Right hindlimb (tissue), 1 donor: ENCODE results near the gene PNPLA5.
A peak's percentile ranks its signal among the peaks of the same experiment; 100 is the strongest.
"Not testable (repeated sequence)": the region's sequence is repeated elsewhere in the genome, so short reads cannot be mapped to it uniquely, and the experiment has no call there.

Experiments
- DNase-seq: peaks from one replicate; pipeline ENCODE4 v3.0.0-alpha.2; 2018

PNPLA5 gene, protein sequence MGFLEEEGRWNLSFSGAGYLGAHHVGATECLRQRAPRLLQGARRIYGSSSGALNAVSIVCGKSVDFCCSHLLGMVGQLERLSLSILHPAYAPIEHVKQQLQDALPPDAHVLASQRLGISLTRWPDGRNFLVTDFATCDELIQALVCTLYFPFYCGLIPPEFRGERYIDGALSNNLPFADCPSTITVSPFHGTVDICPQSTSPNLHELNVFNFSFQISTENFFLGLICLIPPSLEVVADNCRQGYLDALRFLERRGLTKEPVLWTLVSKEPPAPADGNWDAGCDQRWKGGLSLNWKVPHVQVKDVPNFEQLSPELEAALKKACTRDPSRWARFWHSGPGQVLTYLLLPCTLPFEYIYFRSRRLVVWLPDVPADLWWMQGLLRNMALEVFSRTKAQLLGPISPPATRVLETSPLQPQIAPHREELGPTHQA

DNA sequence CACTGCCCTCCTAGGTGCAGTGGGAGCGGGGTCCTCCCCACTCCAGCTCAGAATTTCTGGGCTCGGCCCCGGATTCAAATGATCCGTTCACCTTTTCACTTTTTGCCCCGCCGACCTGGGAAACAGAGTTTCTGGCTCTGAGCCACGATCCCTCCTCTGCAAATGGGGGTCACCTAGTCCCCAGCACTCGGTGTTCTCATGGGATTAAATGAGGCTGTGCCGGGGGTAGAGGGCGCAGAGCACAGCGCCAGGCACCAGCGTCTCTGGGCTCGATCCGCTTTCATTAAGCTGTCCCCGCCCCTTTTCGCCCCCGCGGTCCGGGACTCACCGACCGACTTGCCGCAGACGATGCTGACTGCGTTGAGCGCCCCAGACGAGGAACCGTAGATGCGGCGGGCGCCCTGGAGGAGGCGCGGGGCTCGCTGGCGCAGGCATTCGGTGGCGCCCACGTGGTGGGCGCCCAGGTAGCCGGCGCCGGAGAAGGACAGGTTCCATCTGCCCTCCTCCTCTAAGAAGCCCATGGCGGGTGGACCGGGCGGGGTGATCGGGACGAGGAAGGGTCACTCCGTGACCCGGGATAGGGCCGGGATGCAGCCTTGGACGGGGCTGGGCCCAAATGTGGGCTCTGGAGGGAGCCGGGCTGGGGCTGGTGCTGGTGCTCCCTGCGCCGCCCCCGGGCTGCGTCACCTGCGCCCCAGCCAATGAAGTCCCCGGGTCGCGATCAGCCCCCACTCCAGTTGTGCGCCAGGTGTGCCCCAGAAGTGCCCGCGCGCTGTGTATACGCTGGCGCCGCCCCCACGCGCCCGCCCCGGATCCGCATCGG lies at the start of gene PNPLA5:
TSS of gene PNPLA5 (minus strand) at position 654 of the 823 bp plus-strand sequence. CDS start at position 521, 133 bp downstream.
- peak; percentile 19 for DNase-seq

DNA sequence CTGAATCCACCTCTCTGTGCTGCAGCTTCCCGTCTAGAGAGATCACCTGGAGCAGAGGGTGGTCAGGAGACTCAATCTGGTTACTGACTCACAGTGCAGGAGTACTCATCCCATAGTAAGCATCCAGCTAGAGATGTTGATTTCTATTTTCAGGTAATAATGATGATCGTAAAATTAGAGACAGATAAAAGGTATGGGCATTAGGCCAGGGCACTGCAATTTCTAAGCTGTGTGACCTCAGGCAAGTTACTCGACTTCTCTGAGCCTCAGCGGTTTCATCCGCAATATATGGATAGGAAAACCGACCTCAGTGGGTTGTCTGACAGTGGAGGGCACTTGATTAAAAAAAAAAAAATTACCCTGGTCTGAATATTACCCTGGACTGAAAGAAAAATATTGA lies 49.6 kb upstream of the PNPLA5 start:
- no peak for DNase-seq

DNA sequence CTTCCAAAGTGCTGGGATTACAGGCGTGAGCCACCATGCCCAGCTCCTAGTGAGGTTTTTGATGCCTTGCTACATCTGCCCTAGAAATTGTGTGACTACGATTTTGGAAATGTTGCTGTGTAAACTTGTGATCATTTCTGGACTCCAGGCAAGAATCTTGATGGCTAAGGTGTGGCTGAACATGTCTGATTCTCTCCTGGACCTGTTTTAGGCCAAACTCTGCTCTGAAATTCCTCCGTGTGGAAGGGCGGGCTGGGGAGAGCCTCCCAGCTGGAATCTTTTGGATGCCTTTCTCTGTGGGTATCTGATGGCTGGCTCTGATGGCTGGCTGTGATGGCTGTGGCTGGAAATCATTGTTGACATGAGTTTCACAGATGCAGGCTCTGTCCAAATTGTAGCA lies 40.0 kb upstream of the PNPLA5 start:
- DNase-seq: no peak

DNA sequence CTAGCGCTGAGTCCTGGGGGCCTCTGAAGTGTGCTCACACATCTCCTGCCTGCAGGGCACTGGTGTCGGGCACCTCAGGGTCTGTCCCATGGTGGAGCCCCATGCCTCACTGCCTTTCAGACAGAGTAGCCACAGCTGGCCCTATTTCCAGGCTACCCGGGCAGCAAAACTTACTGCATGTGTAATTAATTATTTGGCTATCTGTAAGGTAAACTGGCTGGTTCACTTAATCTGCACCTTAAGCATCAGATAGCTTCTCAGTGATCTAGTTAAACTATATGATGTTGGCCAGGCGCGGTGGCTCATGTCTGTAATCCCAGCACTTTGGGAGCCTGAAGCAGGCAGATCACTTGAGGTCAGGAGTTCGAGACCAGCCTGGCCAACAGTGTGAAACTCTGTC lies 37.1 kb upstream of the PNPLA5 start:
- no peak for DNase-seq

DNA sequence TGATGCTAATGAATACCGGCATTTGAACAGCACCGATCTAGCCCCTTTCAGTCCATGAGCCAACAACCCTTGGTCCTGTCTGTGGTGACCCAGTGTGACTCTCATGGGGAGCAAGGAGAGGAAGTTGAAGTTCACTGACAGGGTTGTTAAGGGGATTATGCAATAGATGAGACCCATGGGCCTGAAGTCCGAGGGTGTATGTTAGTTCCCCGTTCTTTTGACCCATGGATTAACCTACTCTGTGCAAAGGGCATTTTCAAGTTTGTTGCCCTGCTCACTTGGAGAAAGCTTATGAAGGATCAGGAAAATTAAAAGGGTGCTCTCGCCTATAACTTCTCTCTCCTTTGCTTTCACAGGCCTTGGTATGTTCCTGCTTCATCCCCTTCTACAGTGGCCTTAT lies 36.7 kb upstream of the PNPLA5 start:
- DNase-seq: no peak

DNA sequence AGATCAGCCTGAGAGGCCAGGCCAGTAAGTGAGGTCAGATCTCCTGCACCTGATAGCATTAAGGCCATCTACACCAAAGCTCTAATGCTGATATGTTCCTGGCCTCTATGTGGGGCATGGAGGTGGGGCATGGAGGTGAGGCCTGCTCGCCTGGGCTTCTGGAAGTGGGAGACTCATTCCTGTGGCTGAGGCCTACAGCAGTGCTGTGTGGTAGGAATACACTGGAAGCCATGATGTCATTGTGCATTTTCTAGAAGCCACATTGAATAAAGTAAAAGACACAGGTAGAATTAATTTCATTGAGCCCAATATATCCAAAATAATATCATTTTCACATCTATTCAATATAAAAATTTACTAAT lies 34.5 kb upstream of the PNPLA5 start:
- no peak for DNase-seq

DNA sequence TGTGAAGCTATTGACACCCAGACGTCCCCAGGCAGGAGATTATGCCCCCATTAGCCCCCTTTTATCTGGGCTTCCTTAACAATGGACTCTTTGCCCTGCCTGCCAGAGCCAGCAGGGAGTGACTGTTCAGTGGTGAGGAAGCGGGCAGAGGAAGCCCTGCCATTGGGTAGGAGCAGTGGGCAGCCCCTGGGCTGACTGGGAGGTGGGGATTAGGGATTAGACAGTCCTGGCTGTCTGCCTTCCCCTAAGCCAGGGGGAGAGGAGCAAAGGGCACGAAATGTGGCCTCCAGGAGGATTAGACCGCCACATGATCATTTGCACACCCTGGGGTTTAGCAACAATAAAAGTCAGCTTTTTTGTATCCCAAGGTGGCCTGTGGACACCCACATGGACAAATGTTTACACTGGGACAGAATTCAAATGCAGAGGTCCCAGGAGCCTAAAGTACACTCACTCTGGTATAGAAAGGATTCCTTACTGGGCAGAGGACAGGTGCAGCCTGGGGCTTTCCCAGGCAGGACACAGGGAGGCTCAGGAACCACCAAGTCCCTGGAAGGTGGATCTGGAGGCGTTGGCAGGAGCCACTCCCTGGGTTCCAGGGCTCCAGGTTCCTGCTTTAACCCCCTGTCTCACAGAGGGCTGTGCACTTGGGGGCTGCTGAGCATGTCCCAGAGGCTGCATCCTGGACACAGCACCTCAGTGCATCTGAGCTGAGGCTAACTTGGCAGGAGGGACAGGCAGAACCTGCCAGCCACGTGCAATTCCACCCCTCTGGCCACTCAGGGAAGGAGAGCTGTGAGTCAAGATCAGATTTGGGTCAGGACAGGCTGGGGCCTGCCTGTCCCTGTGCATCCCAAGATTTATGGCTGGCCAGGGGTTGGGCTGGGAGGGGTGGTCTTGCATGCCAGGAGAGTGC lies 33.9 kb upstream of the PNPLA5 start:
- no peak for DNase-seq

DNA sequence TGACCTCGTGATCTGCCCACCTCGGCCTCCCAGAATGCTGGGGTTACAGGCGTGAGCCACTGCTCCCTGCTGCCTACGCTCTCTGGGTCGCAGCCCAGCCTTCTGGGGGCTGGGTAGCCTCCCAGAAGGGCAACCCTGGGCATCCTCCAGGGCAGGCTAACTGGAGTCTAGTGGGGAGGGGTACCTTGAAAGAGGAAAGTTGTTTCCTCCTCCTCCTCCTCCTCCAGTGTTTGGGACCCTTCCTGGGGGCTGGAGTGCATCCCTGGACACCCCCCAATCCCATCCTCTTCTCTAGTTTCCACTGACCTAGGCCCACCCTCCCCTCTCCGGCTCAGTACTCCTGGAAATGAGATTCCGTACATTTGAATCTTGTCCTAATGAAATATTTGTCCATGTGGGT lies 33.1 kb upstream of the PNPLA5 start:
- no peak for DNase-seq

DNA sequence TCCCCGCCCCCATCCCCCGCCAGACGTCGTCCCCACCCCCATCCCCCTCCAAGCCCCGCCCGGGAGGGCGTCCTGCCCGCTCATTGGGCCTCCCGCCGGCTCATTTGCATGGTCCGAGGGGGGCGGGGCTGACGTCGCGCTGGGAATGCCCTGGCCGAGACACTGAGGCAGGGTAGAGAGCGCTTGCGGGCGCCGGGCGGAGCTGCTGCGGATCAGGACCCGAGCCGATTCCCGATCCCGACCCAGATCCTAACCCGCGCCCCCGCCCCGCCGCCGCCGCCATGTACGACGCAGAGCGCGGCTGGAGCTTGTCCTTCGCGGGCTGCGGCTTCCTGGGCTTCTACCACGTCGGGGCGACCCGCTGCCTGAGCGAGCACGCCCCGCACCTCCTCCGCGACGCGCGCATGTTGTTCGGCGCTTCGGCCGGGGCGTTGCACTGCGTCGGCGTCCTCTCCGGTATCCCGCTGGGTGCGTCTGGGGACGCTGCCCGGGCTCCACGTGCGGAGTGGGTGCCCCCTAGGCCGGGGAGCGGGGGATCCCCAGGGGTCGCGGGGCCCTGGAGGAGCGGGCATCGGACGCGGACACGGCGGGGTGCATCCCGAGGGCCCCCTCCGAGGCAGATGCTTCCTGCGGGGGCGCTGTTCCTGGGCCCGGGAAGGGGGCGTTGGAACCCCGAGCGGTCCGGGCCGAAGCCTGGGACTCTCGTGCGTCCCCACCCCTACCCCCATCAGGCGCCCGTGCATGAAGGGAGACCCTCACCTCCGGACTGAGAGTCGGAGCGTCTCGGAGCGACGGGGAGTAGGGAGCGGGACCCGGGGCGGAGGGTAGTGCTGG lies 32.0 kb upstream of the PNPLA5 start, which contains the start of gene PNPLA3:
TSS of gene PNPLA3 (plus strand) at position 175 of the 834 bp plus-strand sequence. CDS start at position 282, 107 bp downstream.
- DNase-seq: peak; percentile 95

DNA sequence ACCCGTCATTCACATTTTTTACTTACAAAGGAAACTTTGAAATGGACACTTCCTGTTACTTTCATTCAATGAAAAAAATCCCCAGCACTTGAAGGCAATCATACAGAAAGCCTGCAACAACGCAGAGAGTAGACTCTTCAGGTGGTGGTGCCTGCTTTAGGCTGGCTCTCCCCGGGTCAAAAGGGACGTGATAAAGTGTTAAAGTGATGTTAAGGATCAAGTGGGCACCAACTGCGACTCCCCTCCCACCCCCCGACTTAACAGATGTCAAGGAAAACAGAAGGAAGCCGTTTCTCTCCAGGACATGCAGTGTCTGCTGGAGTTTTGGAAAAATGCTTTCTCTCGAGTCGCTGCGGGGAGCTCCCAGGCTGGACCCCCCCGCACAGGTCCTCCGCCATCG lies 31.4 kb upstream of the PNPLA5 start:
- no peak for DNase-seq

DNA sequence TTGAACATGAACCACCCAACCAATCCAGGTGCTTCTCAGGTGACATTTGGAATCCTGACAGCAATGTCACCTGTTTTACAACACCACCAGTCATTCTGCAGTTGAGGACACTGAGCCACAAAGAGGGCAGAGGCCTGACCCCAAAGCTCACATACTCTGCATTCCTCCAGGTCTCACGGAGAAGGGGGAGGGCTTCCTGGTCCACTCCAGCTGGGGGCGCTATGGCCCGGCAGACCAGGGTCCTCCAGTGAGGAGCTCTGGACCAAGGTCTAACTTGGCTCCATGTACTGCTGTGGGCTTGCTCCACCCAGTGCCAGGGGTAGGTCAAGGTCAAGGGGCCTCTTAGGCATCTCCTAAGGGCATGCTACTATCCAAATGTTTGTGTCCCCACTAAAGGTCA lies 30.3 kb upstream of the PNPLA5 start:
- DNase-seq: no peak

DNA sequence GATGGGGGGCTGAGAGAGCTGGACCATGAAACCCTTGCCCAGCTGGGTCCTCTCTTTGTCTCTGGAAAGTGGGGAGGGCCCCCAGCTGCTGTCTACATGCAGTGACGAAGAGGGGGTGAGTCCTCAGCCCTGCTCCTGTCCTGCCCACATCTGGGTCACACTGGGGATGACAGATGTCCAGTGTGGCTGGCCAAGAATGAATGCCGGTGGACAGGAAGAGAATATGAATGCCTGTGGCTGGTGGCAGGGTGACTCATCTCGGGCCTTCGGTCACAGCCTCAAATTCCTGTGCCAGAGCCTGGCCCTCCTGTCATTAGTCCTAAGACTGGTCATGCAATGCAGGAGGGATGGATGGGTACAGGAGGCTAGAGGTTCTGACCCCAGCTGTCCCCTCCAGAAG lies 29.6 kb upstream of the PNPLA5 start:
- DNase-seq: peak; percentile 43

DNA sequence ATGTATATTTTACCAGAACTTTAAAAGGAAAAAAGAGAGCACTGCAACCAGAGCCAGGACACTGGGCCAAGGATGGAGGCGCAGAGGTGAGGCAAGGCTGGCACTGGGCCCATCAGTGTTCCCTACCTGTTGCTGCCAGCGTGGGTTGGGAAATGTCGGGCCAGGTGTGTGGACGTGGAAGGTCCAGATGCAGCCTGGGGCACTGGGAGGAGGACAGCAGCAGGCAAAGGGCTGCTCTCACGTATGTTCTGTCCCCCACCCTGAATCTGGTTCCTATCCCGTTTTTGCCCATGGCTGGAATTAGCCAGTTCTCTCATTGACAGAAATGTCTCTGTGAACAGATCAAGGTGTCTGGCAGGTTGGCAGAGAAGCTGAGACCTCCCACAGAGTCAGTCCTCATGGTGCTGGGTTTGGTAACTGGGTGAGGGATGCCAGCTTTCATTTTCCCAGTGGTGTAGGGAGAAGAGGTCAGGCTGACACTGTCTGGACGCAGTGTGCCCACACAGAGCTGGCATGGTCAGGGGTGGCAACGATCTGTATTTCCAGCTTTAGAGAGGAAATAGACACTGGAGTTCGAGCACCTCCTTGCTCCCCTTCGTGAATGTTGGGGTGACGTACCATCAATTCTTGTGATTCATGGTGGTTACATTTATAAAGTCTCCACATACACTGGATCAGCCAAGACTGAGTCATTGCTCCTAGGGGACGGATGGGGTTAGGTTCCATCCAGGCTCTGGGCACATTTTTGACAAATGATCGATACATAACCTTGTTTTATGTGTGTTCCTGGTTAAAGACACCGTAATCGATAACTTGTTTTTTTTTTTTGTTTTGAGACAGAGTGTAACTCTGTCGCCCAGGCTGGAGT lies 27.5 kb upstream of the PNPLA5 start:
- DNase-seq: no peak

DNA sequence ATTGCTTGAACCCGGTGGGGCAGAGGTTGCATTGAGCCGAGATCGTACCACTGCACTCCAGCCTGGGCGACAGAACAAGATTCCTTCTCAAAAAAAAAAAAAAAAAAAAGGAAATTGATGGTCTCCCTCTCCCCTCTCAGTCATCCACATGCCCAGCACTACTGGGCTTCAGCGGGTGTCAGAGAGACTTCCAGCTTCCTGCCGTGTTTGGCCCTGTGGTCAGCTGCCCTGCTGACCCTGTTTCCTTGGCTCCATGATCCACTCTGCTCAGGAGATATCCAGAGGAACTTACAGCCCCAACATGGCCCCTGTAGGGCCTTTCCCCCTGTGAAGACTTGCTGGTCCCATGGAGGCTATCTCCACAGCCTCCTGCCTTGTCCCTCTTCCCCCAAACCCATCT lies 25.7 kb upstream of the PNPLA5 start:
- DNase-seq: no peak

DNA sequence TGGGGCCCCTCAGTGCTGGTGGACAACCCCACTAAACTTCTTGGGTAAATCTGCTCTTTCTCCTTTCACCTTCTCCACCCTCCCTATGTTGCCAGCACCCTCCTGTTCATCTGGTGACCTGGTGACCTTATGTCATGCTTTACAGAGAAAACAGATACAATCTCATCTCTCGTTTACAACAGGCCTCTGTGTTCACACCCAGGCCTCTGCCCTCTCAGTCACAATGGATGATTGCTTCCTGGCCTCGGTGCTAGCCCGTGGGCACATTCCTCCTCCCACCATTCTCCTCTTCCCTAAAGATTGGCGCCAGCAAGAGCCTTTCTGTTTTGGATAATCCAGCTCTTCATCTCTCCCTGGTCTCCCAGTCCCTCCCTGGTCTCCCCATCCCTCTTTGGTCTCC lies 19.5 kb upstream of the PNPLA5 start:
- DNase-seq: no peak

DNA sequence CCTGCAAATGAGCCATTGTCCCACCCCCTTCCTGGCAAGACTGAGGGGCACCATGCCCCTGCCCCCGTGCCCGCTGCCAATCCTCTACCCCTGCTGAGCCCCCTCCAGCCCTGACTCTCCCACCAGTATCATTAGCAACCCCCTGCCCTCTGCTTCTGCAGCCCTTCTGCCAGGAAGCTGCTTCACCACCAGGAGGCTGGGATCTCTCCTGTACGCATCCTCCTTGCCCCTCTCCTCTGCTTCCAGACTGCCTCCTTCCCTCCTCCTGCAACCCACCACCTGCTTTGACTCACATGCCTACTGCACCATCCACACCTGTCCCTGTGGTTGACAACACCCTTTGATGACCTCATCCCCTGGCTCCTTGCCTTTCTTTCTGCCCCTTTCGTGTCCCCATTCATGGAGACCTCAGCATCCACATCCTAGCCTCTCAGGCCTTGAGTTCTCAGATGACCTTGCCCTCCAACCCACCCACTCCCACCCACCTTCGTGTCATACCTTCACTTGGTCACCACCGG lies 18.4 kb upstream of the PNPLA5 start:
- no peak for DNase-seq

DNA sequence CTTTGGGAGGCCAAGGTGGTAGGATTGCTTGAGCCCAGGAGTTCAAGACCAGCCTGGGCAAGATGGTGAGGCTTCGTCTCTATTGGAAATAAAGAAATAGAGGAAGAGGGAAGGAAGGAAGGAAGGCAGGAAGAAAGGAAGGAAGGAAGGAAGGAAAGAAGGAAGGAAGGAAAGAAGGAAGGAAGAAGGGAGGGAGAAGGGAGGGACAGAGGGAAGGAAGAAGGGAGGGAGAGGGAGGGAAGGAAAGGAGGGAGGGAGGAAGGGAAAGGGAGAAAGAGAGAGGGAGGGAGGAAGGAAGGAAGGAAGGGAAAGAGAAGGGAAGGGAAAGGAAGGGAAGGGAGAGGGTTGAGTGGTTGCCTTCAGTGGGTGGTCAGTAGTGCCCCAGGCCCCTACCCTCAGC lies 17.9 kb upstream of the PNPLA5 start:
- no peak for DNase-seq

DNA sequence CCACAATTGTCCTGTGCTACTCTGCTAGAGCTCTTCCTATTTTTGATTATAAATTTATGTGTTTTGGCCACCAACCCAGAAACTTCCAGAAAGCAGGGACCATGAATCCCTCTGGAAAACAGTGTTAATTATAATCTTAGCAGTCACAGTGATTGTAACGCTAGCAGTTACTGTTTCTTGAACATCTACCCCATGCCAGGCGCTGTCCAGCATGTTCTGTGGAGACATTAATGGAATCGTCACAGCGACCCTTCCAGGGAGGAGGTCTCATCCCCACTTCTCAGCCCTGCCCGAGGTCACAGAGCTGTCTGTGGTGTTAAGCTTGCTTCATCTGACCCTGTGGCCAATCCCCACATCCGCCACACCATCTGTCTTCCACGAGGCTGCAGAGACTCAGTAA lies 13.9 kb upstream of the PNPLA5 start:
- no peak for DNase-seq

DNA sequence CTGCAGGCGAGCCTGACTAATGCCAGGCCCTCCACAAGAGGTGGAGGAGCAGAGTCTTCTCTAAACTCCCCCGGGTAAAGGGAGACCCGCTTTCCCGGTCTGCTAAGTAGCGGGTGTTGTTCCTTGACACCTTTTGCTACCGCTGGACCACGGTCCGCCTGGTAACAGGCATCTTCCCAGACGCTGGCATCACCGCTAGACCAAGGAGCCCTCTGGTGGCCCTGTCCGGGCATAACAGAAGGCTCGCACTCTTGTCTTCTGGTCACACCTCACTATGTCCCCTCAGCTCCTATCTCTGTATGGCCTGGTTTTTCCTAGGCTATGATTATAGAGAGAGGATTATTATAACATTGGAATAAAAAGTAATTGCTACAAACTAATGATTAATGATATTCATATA lies 12.6 kb upstream of the PNPLA5 start:
- not testable (repeated sequence) for DNase-seq

DNA sequence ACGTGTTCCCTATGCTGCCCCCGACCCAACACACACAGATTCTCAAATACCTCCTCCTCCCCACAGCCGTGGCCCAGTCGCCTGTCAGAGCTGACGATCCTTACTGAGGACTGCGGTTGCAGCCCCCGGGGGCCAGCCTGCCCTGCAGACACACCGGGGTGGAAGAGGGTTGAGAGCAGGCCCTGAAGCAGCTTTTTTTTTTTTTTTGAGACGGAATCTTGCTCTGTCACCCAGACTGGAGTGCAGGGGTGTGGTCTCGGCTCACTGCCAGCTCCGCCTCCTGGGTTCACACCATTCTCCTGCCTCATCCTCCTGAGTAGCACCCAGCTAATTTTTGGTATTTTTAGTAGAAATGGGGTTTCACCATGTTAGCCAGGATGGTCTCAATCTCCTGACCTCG lies 11.2 kb upstream of the PNPLA5 start:
- not testable (repeated sequence) for DNase-seq
